ENCODE measurements around the gene DNAAF8. TPM values are rescaled to one million over a fixed set of nuclear protein-coding genes. Genes with fewer than 3 reads are reported as not detected.

Gene DNAAF8
- total and polyA plus RNA-seq, 2 of the 4 experiments (the other 2 are of a cell fraction): 0.54 to 1.7 TPM

- no peak for TF ChIP-seq RCOR1 (IDR thresholded peaks at IDR 0.05; ENCODE audit: insufficient replicate concordance, low read length)
Observed at GRCh38 chr16:4713663-4714501, 20.5 kb upstream of the DNAAF8 start (continued).

GRCh38 chr16:4714996-4715395, 19.3 kb upstream of the DNAAF8 start:
- Histone ChIP-seq H3K4me1 (ENCODE audit: control insufficient read depth, insufficient read depth, low read length) (no peaks in the 10 kb centered on the region), H2AFZ (replicated peaks; ENCODE audit: low read length, poor library complexity) (no peak overlapping the region), H3K14ac (replicated peaks; ENCODE audit: low read depth, low read length) (no peak overlapping the region), H3K27ac (ENCODE audit: insufficient read depth, low read length) (no peak overlapping the region), H3K4ac (ENCODE audit: low read depth, low read length) (no peak overlapping the region), H3K4me3 (ENCODE audit: insufficient read depth, low read depth, low read length) (no peak overlapping the region), H4K20me1 (ENCODE audit: insufficient read depth, low read length) (peaks cover 3% of the 10 kb centered on the region; the same call in 1 of the 2 replicates), H3K56ac (ENCODE audit: extremely low read depth, insufficient read depth, low read length) (no peak overlapping the region), H4K8ac (ENCODE audit: low read depth in 2 of 2, low read length in 2 of 2) (no peak overlapping the region), H3K9me3 (ENCODE audit: control insufficient read depth, insufficient read depth, low read length) (no peaks in the 10 kb centered on the region), H3K27me3 (ENCODE audit: control insufficient read depth, insufficient read depth, low read length) (no peaks in the 10 kb centered on the region), H2AK9ac (replicated peaks; ENCODE audit: low read depth, low read length, poor library complexity) (no peak overlapping the region), H3K18ac (ENCODE audit: low read depth, low read length) (no peak overlapping the region), H3K23ac (ENCODE audit: low read depth, low read length) (no peak overlapping the region), H2BK20ac (ENCODE audit: low read depth, low read length) (no peak overlapping the region), H3K36me3 (ENCODE audit: control insufficient read depth, insufficient read depth, low read length) (peaks cover 29% of the 10 kb centered on the region), H2BK120ac (ENCODE audit: low read depth, low read length) (no peak overlapping the region), H4K5ac (ENCODE audit: low read depth, low read length) (no peak overlapping the region), H3K79me1 (ENCODE audit: low read depth in 1 of 2, low read length in 2 of 2) (peaks cover 3 to 25% of the 10 kb centered on the region in 2 experiments; a peak in 3 of 4 replicates), H3K9me1 (ENCODE audit: insufficient read depth, low read length) (peaks cover 3% of the 10 kb centered on the region; the same call in 1 of the 2 replicates), H2BK5ac (ENCODE audit: low read depth, low read length, poor library complexity, severe bottlenecking) (no peak overlapping the region), H3K4me2 (ENCODE audit: low read depth, low read length) (no peak overlapping the region), H4K91ac (ENCODE audit: insufficient read depth, low read depth, low read length) (no peak overlapping the region), H2AK5ac (ENCODE audit: low read depth, low read length) (no peak overlapping the region), H3K9ac (ENCODE audit: low read depth, low read length) (no peak overlapping the region), H2BK15ac (ENCODE audit: low read depth, low read length) (no peak overlapping the region)
- in situ Hi-C loops (cut with MboI; ENCODE audit: low sequenced_read_pairs) (no loop called here), dilution Hi-C loops (cut with HindIII; ENCODE audit: low sequenced_read_pairs, unreplicated experiment) (no loop called here), intact Hi-C loops (cut with micrococcal nuclease) (no loop called here)
- POLR2A ChIA-PET (ENCODE audit: unreplicated experiment): no interaction called here
- DNase-seq (no peak), ATAC-seq (ENCODE audit: low read depth) (no peak)
- BruUV-seq (replicated peaks): no TSS peak
- WGBS, 2 experiments (ENCODE audit: extremely low coverage in 2 of 2, insufficient read length in 1 of 2): no CpG with 5 or more reads among the region's 2 CpGs
- CTCF ChIA-PET: no interaction called here
- TF ChIP-seq RCOR1 (IDR thresholded peaks at IDR 0.05; ENCODE audit: insufficient replicate concordance, low read length) (no peak), CHD1 (IDR thresholded peaks at IDR 0.05; ENCODE audit: low read depth, low read length) (no peak), NFE2L2 (IDR thresholded peaks at IDR 0.05; ENCODE audit: low read depth, low read length) (no peak), MAZ (IDR thresholded peaks at IDR 0.05; ENCODE audit: borderline replicate concordance, low read depth, low read length) (no peak), CEBPB (IDR thresholded peaks at IDR 0.05; ENCODE audit: low read depth, low read length) (no peak), FOS (IDR thresholded peaks at IDR 0.05; ENCODE audit: low read depth, low read length) (no peak), SMC3 (IDR thresholded peaks at IDR 0.05; ENCODE audit: low read depth, low read length) (no peak), RAD21 (IDR thresholded peaks at IDR 0.05; ENCODE audit: low read length) (no peak), RFX5 (IDR thresholded peaks at IDR 0.05; ENCODE audit: low read depth, low read length) (no peak), MAFK (IDR thresholded peaks at IDR 0.05; ENCODE audit: low read depth, low read length) (no peak), CTCF (conservative IDR thresholded peaks at IDR 0.05; ENCODE audit: low read depth, low read length) (no peak), BHLHE40 (IDR thresholded peaks at IDR 0.05; ENCODE audit: low read depth, low read length) (no peak), POLR2A (IDR thresholded peaks at IDR 0.05; ENCODE audit: low read depth, low read length) (no peak), ELK1 (IDR thresholded peaks at IDR 0.05; ENCODE audit: borderline replicate concordance, low read depth, low read length) (no peak)

All from IMR-90 (cell line).